A549 (cell line): ENCODE results near the gene TNIP3. TPM values are rescaled to one million over a fixed set of nuclear protein-coding genes. Genes with fewer than 3 reads are reported as not detected.

Experiments
- ATAC-seq, 2 experiments: fragments of 200-7000 bp in 1 of 2; fragments of >200 bp in 1 of 2; cut with Nextera tagmentation in 1 of 2; cut with Tn5 transposase in 1 of 2; 3 replicates each; pipeline versions ENCODE4 v1.8.0 to v1.9.1; 2018 to 2020; ENCODE audit warnings: mild to moderate bottlenecking in 1 of 2, moderate library complexity in 1 of 2
- CTCF ChIA-PET: fragments of 300-600 bp; sonication (Branson Sonifier 250); formaldehyde crosslinking; extraction: SDS; loops from one replicate; lab custom pipeline; 2021; ENCODE audit warnings: antibody characterized with exemption, inconsistent platforms; lab: Yijun Ruan, JAX
- POLR2A ChIA-PET: fragments of 350-600 bp; formaldehyde crosslinking; extraction: SDS; loops from one replicate; lab custom pipeline; 2021; ENCODE audit warnings: antibody characterized with exemption, inconsistent platforms; lab: Yijun Ruan, JAX
- DNase-seq, 2 experiments: peaks; one replicate each; pipeline versions ENCODE4 v3.0.0 to v3.0.0-alpha.2; 2011 to 2016; ENCODE audit warnings: low read depth in 1 of 2, low spot score in 1 of 2
- FAIRE-seq: peaks from 2 replicates; lab custom pipeline; 2011; peaks lifted over from hg19 to GRCh38; lab: Jason Lieb, UNC
- H3K27ac ChIP-seq, 2 experiments: fragments of >200 bp; sonication (Bioruptor Twin); formaldehyde crosslinking; 3 replicates each; pipeline ENCODE4 v1.5.1; 2016 to 2017
- H3K4me1 ChIP-seq: fragments of >200 bp; sonication (Bioruptor Twin); formaldehyde crosslinking; 3 replicates; pipeline ENCODE4 v1.6.1; 2016
- H3K4me2 ChIP-seq: fragments of >200 bp; sonication (Bioruptor Twin); formaldehyde crosslinking; 3 replicates; pipeline ENCODE4 v1.6.1; 2016
- H3K4me3 ChIP-seq: fragments of >200 bp; sonication (Bioruptor Twin); formaldehyde crosslinking; 3 replicates; pipeline ENCODE4 v1.5.1; 2016
- H3K9me3 ChIP-seq: fragments of >200 bp; sonication (Bioruptor Twin); formaldehyde crosslinking; 3 replicates; pipeline ENCODE4 v1.6.1; 2016
- BCL3 ChIP-seq: fragments of >200 bp; sonication (Bioruptor Twin); formaldehyde crosslinking; IDR thresholded peaks from 3 replicates; pipeline ENCODE4 v1.6.1; 2016
- CBX8 ChIP-seq: fragments of 200-600 bp; sonication (generic); IDR thresholded peaks from 2 replicates; pipeline ENCODE4 v1.6.1; 2016
- CTCF ChIP-seq: fragments of >200 bp; sonication (Bioruptor Twin); formaldehyde crosslinking; IDR thresholded peaks from 3 replicates; pipeline ENCODE4 v1.5.1; 2016
- ESRRA ChIP-seq: fragments of 150-350 bp; IDR thresholded peaks from 2 replicates; pipeline ENCODE4 v1.6.1; 2014; ENCODE audit warnings: mild to moderate bottlenecking, low read length, borderline replicate concordance
- HOXB13 ChIP-seq: fragments of 250-450 bp; sonication (Bioruptor Pico); IDR thresholded peaks from 2 replicates; pipeline ENCODE4 v1.5.0; 2020; ENCODE audit warnings: low read depth, mild to moderate bottlenecking, moderate library complexity
- HOXB5 ChIP-seq: fragments of 250-450 bp; sonication (Bioruptor Pico); IDR thresholded peaks from 2 replicates; pipeline ENCODE4 v1.5.0; 2020; ENCODE audit warnings: mild to moderate bottlenecking, moderate library complexity
- JUN ChIP-seq, 2 experiments: fragments of >200 bp; sonication (Bioruptor Twin); formaldehyde crosslinking; IDR thresholded peaks; 2 replicates in 1 of 2; 3 replicates in 1 of 2; pipeline ENCODE4 v1.6.1; 2016 to 2017
- KDM1A ChIP-seq: fragments of 200-600 bp; sonication (generic); IDR thresholded peaks from 2 replicates; pipeline ENCODE4 v1.6.1; 2016; ENCODE audit warnings: low read depth, mild to moderate bottlenecking
- MAZ ChIP-seq: fragments of 150-350 bp; IDR thresholded peaks from 2 replicates; pipeline ENCODE4 v1.6.1; 2014; ENCODE audit warnings: antibody characterized with exemption, low read depth, low read length, borderline replicate concordance
- NFE2L2 ChIP-seq: fragments of 150-350 bp; conservative IDR thresholded peaks from 2 replicates; pipeline ENCODE4 v1.6.1; 2014; ENCODE audit warnings: low read length
- POLR2AphosphoS2 ChIP-seq: conservative IDR thresholded peaks from 2 replicates; pipeline ENCODE4 v1.6.1; 2012; ENCODE audit warnings: low read length, improper control_type of control experiment, inconsistent platforms
- RAD21 ChIP-seq, 2 experiments: fragments of >200 bp in 1 of 2; sonication (Bioruptor Twin) in 1 of 2; formaldehyde crosslinking in 1 of 2; IDR thresholded peaks in 1 of 2; conservative IDR thresholded peaks in 1 of 2; 2 replicates in 1 of 2; 3 replicates in 1 of 2; pipeline ENCODE4 v1.6.1; 2012 to 2018; ENCODE audit warnings: inconsistent platforms in 1 of 2
- REST ChIP-seq: fragments of 200-600 bp; sonication (generic); IDR thresholded peaks from 2 replicates; pipeline ENCODE4 v1.6.1; 2016; ENCODE audit warnings: antibody characterized with exemption, mild to moderate bottlenecking, moderate library complexity
- SMC3 ChIP-seq: fragments of >200 bp; sonication (Bioruptor Twin); formaldehyde crosslinking; IDR thresholded peaks from 3 replicates; pipeline ENCODE4 v1.6.1; 2018; ENCODE audit warnings: inconsistent platforms
- TP53 ChIP-seq: fragments of 250-450 bp; sonication (Bioruptor Pico); IDR thresholded peaks from 2 replicates; pipeline ENCODE4 v1.5.0; 2021; ENCODE audit warnings: mild to moderate bottlenecking, moderate library complexity
- USF2 ChIP-seq: fragments of 450-650 bp; IDR thresholded peaks from 2 replicates; pipeline ENCODE4 v1.6.1; 2014; ENCODE audit warnings: antibody characterized with exemption
- ZFP36 ChIP-seq: fragments of 450-650 bp; IDR thresholded peaks from 2 replicates; pipeline ENCODE4 v1.6.1; 2014; ENCODE audit warnings: borderline replicate concordance; ENCODE audit not compliant: partially characterized antibody
- ZNF302 ChIP-seq: fragments of 250-450 bp; sonication (Bioruptor Pico); IDR thresholded peaks from 2 replicates; pipeline ENCODE4 v1.9.0; 2021; ENCODE audit warnings: inconsistent platforms, mild to moderate bottlenecking, moderate library complexity
- WGBS: methylation state at CpG from one replicate; pipeline ENCODE4 v1.1.6; 2017; ENCODE audit errors: missing lambda C conversion rate; 5-methylcytosine and 5-hydroxymethylcytosine counted together
- polyA plus RNA-seq, 4 experiments: library from polyadenylated mRNA; depleted of rRNA in 3 of 4; stranded (reverse); fragments of >200 nt; fragmentation: RNase III in 1 of 4; extraction: RNeasy Plus Mini Kit Qiagen cat#74134 plus additional on column Dnase treatment in 1 of 4; gene quantifications; 2 replicates in 3 of 4; 3 replicates in 1 of 4; pipeline ENCODE4 v1.2.3, GENCODE V29; 2011 to 2017
- small RNA-seq, 6 experiments: library from RNA; depleted of rRNA; stranded (forward); fragments of <200 nt; gene quantifications; one replicate each; pipeline ENCODE3, GENCODE V24; 2012

TNIP3 gene
- polyA plus RNA-seq, 2 of the 4 experiments (the other 2 are of a cell fraction): 0.46 to 0.58 TPM

GRCh38 chr4:121088867-121089266 lies 75.3 kb downstream of the TNIP3 start:
- FAIRE-seq: no peak
- no peak for ATAC-seq
- no peak overlapping the region for H3K27ac ChIP-seq
- no peaks in the 10 kb centered on the region for H3K4me1 ChIP-seq
- DNase-seq: no peak
- ChIA-PET CTCF (no interaction called here), POLR2A (no interaction called here)
- no peaks in the 10 kb centered on the region for H3K9me3 ChIP-seq
- TF ChIP-seq SMC3: no peak
- no peak for TF ChIP-seq RAD21 (conservative IDR thresholded peaks at IDR 0.05 in 1 of 2, IDR thresholded peaks at IDR 0.05 in 1 of 2)
- no peak for TF ChIP-seq HOXB13 (CRISPR knock-in tag)
- TF ChIP-seq NFE2L2: no peak
- no peak for TF ChIP-seq KDM1A
- no peak for TF ChIP-seq HOXB5 (CRISPR knock-in tag)
- TF ChIP-seq ZFP36: no peak
- no peak for TF ChIP-seq REST
- TF ChIP-seq MAZ: no peak
- TF ChIP-seq CBX8: no peak
- TF ChIP-seq USF2: no peak
- no peak for TF ChIP-seq ZNF302 (CRISPR knock-in tag)
- TF ChIP-seq CTCF: no peak
- no peak for TF ChIP-seq POLR2AphosphoS2
- TF ChIP-seq BCL3: no peak
- no peak for TF ChIP-seq JUN (IDR thresholded peaks at IDR 0.05)
- TF ChIP-seq TP53 (CRISPR knock-in tag): no peak
- TF ChIP-seq ESRRA: no peak
- WGBS: 60% methylated on average over 4 of the region's 4 CpGs
- H3K4me2 ChIP-seq: no peak overlapping the region
- H3K4me3 ChIP-seq: no peak overlapping the region

Small RNA genes lying within 50 kb of the gene (small RNA-seq; reads per million reads assigned to genes)
- gene RNU6-948P: 0 reads per million in 6 experiments

Other genes starting within 250 kb of the TNIP3 start
- gene PRDM5, start 241.6 kb downstream of the TNIP3 start, polyA plus RNA-seq (2011; rRNA removed): 11.5 and 12.9 TPM in 2 replicates
- gene PRDM5, start 241.6 kb downstream of the TNIP3 start, polyA plus RNA-seq (2017; fragmentation: RNase III; extraction: RNeasy Plus Mini Kit Qiagen cat#74134 plus additional on column Dnase treatment): 4.6 to 6.6 TPM (median 6.5 TPM) in 3 replicates
- gene NDNF, start 91.8 kb downstream of the TNIP3 start, polyA plus RNA-seq (2011; rRNA removed): not detected in 2 replicates
- gene NDNF, start 91.8 kb downstream of the TNIP3 start, polyA plus RNA-seq (2017; fragmentation: RNase III; extraction: RNeasy Plus Mini Kit Qiagen cat#74134 plus additional on column Dnase treatment): not detected in 3 replicates
- not detected in 2 replicates for gene QRFPR, start 216.7 kb upstream of the TNIP3 start, polyA plus RNA-seq (2011; rRNA removed)
- gene QRFPR, start 216.7 kb upstream of the TNIP3 start, polyA plus RNA-seq (2017; fragmentation: RNase III; extraction: RNeasy Plus Mini Kit Qiagen cat#74134 plus additional on column Dnase treatment): 0.08 TPM in 1 of 3 replicates, not detected in the others